GM20000 (cell line): Measurements from ENCODE around the gene B4GALT3.

Source experiments
- DNase-seq: peaks from one replicate; pipeline ENCODE4 v3.0.0; 2012; ENCODE audit warnings: low spot score
- CTCF ChIP-seq: IDR thresholded peaks from 2 replicates; pipeline ENCODE4 v1.5.1; 2012; ENCODE audit warnings: mild to moderate bottlenecking, control low read depth; ENCODE audit errors: extremely low read depth, missing control alignments

B4GALT3 gene

GRCh38 chr1:161190962-161191521 is 13.7 kb upstream of the B4GALT3 start:
- no peak for DNase-seq
- TF ChIP-seq CTCF: no peak

DNA sequence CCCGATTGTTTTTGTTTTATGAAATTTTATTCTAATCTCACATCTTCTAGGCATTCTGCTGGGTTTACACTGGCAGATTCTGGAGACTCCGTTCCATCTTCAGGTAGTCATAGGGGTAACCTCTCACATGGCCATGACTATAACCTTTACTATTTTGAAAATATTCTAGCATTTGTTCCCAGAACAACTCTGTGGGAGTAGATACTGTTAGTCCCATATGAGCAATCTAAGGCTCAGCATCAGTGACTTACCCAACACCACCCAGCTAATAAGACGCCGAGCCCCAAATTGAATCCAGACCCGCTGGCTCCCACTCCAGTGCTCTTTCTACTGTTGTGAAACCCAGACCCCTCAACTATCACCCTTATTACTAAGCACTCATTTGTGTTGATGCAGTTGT is 11.7 kb upstream of the B4GALT3 start:
- DNase-seq: no peak

GRCh38 chr1:161188381-161188780 is 11.1 kb upstream of the B4GALT3 start:
- no peak for TF ChIP-seq CTCF
- no peak for DNase-seq

More for the DNA sequence above, 11.7 kb upstream of the B4GALT3 start:
- no peak for TF ChIP-seq CTCF

- no peak for DNase-seq
- no peak for TF ChIP-seq CTCF
These were observed 10.0 kb upstream of the B4GALT3 start for GRCh38 chr1:161187311-161187710.

GRCh38 chr1:161185732-161186311 is 8.5 kb upstream of the B4GALT3 start:
- peak; percentile 44 for DNase-seq
- no peak for TF ChIP-seq CTCF

GRCh38 chr1:161185282-161185682 is 8.0 kb upstream of the B4GALT3 start:
- no peak for TF ChIP-seq CTCF
- DNase-seq: peak; percentile 89

DNA sequence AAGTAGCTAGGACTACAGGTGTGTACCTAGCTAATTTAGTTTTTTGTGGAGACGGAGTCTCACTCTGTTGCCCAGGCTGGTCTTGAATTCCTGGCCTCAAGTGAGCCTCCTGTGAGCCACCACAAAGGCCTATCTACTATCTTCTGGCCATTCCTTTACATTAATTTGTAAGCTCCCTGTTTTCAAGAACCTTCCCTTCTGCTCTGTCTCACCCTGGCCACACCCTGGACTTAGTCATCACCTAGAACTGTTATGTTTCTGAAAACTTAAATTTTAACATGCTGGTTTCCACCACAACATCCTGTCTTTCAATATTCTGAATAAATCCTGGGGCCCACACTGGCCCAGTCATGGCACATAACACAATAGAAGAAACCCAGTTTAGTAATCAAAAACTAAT is 4.9 kb upstream of the B4GALT3 start:
- no peak for TF ChIP-seq CTCF
- peak; percentile 52 for DNase-seq
